ENCODE results near the gene UBA52.
"Not testable (repeated sequence)": the region's sequence is repeated elsewhere in the genome, so short reads cannot be mapped to it uniquely, and the experiment has no call there.

DNA sequence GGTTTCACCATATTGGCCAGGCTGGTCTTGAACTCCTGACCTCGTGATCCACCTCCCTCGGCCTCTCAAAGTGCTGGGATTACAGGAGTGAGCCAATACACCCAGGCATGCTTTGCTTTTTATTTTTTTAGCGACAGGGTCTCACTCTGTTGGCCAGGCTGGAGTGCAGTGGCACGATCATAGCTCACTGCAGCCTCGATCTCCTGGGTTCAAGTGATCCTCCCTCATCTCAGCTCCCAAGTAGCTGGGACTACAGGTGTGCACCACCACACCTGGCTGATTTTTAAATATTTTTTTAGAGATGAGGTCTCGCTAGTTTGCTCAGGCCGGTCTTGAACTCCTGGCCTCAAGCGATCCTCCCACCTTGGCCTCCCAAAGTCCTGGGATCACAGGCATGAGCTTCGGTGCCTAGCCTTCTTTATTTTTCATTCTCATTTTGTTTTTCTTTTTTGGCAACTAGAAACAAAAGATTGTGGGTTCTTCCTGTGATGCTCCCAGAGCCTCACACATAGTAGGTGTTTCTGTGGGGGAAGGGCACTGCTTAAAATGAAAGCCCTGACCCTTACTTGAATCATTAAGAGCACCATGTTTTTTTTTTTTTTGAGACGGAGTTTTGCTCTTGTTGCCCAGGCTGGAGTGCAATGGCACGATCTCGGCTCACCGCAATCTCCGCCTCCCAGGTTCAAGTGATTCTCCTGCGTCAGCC is 29.2 kb downstream of the UBA52 start:
- TF ChIP-seq, protein P1, sequence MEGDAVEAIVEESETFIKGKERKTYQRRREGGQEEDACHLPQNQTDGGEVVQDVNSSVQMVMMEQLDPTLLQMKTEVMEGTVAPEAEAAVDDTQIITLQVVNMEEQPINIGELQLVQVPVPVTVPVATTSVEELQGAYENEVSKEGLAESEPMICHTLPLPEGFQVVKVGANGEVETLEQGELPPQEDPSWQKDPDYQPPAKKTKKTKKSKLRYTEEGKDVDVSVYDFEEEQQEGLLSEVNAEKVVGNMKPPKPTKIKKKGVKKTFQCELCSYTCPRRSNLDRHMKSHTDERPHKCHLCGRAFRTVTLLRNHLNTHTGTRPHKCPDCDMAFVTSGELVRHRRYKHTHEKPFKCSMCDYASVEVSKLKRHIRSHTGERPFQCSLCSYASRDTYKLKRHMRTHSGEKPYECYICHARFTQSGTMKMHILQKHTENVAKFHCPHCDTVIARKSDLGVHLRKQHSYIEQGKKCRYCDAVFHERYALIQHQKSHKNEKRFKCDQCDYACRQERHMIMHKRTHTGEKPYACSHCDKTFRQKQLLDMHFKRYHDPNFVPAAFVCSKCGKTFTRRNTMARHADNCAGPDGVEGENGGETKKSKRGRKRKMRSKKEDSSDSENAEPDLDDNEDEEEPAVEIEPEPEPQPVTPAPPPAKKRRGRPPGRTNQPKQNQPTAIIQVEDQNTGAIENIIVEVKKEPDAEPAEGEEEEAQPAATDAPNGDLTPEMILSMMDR (conservative IDR thresholded peaks at IDR 0.05; ENCODE audit: low read depth, low read length) = not testable (repeated sequence)
- TF ChIP-seq EZH2 (IDR thresholded peaks at IDR 0.05; ENCODE audit: low read length, unreplicated experiment) = not testable (repeated sequence)

Data from PC-3 (cell line).